Measurements from ENCODE around the gene OPN4.

The OPN4 gene

GRCh38 chr10:86646532-86646931 is 7.8 kb upstream of the OPN4 start:
- peaks cover 0 to 41% (median 22%) of the 10 kb centered on the region in 10 experiments; a peak in 14 of 20 replicates for H3K4me1 ChIP-seq
- no peak overlapping the region for H3K9ac ChIP-seq
- no peaks in the 10 kb centered on the region for H3K36me3 ChIP-seq
- no peaks in the 10 kb centered on the region for H3K9me3 ChIP-seq (replicated peaks in 1 of 11)
- H3K4me2 ChIP-seq: no peak overlapping the region
- H3K4me3 ChIP-seq: no peak overlapping the region
- no peaks in the 10 kb centered on the region for H3K27me3 ChIP-seq
- no peak overlapping the region for H3K27ac ChIP-seq
- no peaks in the 10 kb centered on the region; a peak in 1 of 22 replicates for H4K20me1 ChIP-seq
- no peak for TF ChIP-seq Cebpa-rat (IDR thresholded peaks at IDR 0.05)

- no peak overlapping the region for H3K4me3 ChIP-seq
- H3K9me3 ChIP-seq (replicated peaks in 1 of 11): no peaks in the 10 kb centered on the region
- H3K4me1 ChIP-seq: peaks cover 0 to 43% (median 22%) of the 10 kb centered on the region in 10 experiments; a peak in 14 of 20 replicates
- H3K4me2 ChIP-seq: no peak overlapping the region
- H4K20me1 ChIP-seq: no peaks in the 10 kb centered on the region; a peak in 1 of 22 replicates
- no peak overlapping the region for H3K9ac ChIP-seq
- no peak overlapping the region for H3K27ac ChIP-seq
- H3K27me3 ChIP-seq: no peaks in the 10 kb centered on the region
- no peak for TF ChIP-seq Cebpa-rat (IDR thresholded peaks at IDR 0.05)
- no peaks in the 10 kb centered on the region for H3K36me3 ChIP-seq
These were observed 7.4 kb upstream of the OPN4 start for GRCh38 chr10:86646933-86647332.

DNA sequence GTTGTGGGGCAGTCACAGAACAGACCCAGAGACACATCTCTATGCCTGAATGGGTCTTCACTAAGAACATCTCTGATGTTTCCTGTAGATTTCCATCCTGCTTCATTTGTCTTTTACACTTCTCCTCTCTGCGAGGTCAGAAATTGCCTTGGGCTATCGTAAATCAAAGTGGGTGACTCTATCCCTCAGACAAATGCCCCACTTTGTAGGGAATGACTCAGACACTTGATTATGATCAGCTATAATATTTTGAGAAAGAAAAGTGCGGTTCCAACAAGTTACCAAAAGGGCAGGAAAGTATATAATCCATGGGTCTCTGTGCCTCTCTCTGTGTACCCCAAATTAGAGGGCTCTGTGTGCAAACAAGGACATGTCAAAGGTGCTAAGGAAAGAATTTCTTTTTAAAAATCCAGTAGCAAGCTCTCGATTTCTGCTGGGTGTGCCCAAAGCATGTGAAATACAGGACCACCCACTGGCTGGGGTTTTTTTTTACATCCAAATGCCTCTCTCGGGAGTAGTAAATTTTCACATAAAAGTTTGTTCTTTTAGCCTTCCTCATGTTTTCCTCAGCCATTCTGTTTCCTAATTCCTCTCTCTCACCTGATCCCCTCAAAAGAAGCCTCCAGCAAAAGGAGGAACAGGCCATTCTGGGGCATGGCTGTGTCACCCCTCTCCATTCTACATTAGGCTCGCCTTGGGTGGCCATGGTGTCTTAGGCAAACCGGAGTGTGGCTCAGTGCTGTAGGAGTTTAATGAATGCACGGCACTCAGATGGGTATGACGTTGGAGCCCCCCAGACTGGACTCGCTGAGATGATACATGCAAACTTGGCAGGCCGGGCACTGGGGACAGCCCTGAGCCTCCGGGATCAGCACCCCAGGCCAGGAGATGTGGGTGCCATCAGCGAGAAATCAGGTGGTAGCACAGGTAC is 6.3 kb upstream of the OPN4 start:
- H3K36me3 ChIP-seq: no peaks in the 10 kb centered on the region
- H4K20me1 ChIP-seq: no peaks in the 10 kb centered on the region; a peak in 1 of 22 replicates
- H3K4me3 ChIP-seq: no peak overlapping the region
- H3K4me1 ChIP-seq: peaks cover 0 to 39% (median 21%) of the 10 kb centered on the region in 10 experiments; a peak in 14 of 20 replicates
- no peak overlapping the region for H3K9ac ChIP-seq
- H3K9me3 ChIP-seq (replicated peaks in 1 of 11): no peaks in the 10 kb centered on the region
- no peak overlapping the region for H3K4me2 ChIP-seq
- H3K27me3 ChIP-seq: no peaks in the 10 kb centered on the region
- TF ChIP-seq Cebpa-rat (IDR thresholded peaks at IDR 0.05): no peak
- H3K27ac ChIP-seq: no peak overlapping the region

DNA sequence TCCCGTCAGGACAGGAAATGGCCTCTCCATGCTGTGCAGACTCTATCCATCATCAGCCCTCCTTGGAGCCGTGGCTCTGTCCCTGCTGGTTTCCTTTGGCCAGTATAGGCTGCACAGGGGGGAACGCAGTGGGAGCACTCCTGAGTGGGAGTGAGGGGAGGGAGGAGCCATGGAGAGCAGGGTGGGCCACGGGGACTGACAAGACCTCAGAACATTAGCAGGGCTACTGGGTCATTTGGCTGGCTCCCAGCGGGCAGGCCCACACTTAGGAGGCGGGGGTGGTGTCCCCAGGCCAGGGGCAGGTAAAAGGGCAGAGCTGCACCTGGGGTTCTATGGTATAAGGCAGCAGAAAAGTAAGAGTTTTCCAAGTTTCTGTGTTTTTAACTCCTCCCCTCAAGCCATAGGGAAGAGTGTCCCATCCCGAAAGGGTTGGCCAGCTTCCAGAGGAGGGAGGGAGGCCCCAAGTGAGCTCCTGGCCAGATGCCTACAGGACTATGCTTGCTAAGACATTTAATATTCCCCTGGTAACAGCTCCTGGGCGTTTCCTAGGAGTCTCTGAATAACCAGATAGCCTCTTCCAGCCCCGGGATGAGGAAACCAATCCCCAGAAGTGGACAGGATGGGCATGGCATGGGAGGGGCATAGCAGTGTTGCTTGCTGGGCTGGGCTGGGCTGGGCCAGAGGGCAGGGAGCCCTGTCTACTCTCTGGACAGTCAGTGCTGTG is 5.5 kb upstream of the OPN4 start:
- Histone ChIP-seq H4K20me1 (no peaks in the 10 kb centered on the region; a peak in 1 of 22 replicates), H3K27ac (no peak overlapping the region), H3K27me3 (no peaks in the 10 kb centered on the region), H3K9me3 (replicated peaks in 1 of 11) (no peaks in the 10 kb centered on the region), H3K9ac (no peak overlapping the region), H3K4me2 (peak overlapping the region in 1 of 11 experiments; percentile 49; a peak in 1 of 22 replicates), H3K4me3 (no peak overlapping the region), H3K4me1 (peaks cover 0 to 30% (median 14%) of the 10 kb centered on the region in 10 experiments; a peak in 11 of 20 replicates), H3K36me3 (no peaks in the 10 kb centered on the region)
- TF ChIP-seq Cebpa-rat (IDR thresholded peaks at IDR 0.05): no peak

DNA sequence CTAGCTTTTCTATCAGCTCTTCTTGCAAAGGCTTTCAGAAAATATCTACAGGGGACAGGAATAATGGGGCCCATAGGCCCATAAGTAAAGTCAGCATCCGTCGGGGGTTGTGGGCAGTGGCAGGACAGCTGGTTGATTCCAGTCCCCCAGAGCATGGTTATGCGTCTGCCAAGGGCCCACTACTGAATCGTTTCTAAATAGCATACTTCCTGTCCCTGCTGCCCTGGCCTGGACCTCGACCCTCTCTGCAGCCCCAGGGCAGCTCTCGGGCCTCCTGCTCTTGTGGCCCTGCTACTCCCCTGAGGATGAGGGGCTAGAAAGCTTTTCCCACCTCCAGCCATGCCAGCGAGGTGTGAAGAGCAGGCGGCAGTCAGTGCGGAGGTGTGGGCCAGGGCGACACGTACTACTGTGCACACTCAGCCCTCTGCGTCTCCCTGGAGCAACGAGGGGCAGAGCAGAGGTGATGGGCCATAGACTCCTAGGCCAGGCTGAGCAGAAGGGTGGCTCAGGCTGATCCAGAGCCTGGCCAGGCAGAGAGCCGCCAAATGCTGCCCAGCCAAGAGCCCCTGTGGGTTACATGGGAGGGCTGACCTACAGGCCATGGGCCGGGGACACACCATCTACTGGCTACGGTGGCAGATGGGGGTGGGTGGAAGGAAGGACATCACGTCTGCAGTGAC is 4.7 kb upstream of the OPN4 start:
- peaks cover 0 to 26% (median 14%) of the 10 kb centered on the region in 10 experiments; a peak in 11 of 20 replicates for H3K4me1 ChIP-seq
- H4K20me1 ChIP-seq: no peaks in the 10 kb centered on the region; a peak in 1 of 22 replicates
- H3K36me3 ChIP-seq: no peaks in the 10 kb centered on the region
- TF ChIP-seq Cebpa-rat (IDR thresholded peaks at IDR 0.05): no peak
- H3K27ac ChIP-seq: no peak overlapping the region
- H3K9me3 ChIP-seq (replicated peaks in 1 of 11): no peaks in the 10 kb centered on the region
- H3K4me2 ChIP-seq: peak overlapping the region in 7 of 11 experiments; percentile 12 to 49 (median 37); a peak in 12 of 22 replicates
- no peak overlapping the region for H3K9ac ChIP-seq
- no peaks in the 10 kb centered on the region for H3K27me3 ChIP-seq
- no peak overlapping the region for H3K4me3 ChIP-seq

GRCh38 chr10:86650151-86650550 is 4.2 kb upstream of the OPN4 start:
- H3K9ac ChIP-seq: no peak overlapping the region

DNA sequence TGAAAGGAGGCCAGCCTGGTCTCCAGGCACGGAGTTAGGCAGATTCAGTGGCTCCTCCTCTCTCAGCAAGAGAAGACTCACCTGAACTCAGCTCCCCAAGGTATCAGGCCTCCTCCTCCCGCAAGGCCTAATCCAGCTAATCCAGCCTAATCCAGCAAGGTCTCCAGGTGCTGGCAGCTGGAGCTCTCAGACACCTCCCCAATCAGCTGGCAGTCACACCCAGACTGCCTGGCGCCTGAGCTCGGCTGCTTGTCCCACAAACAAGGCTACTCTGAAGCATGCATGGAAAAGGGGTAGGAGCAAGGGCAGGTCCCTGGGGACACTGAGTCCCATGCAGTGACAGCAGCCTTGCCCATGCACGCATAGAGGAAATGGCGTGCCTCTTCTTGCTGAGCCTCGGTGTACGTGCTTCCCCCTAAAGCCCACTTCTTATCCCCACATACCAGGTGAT is 3.3 kb upstream of the OPN4 start:
- H3K9me3 ChIP-seq (replicated peaks in 1 of 11): no peaks in the 10 kb centered on the region
- H3K4me3 ChIP-seq: no peak overlapping the region
- peaks cover 0 to 26% (median 14%) of the 10 kb centered on the region in 10 experiments; a peak in 11 of 20 replicates for H3K4me1 ChIP-seq
- no peaks in the 10 kb centered on the region for H3K36me3 ChIP-seq
- H3K27me3 ChIP-seq: no peaks in the 10 kb centered on the region
- H3K27ac ChIP-seq: no peak overlapping the region
- no peak overlapping the region for H3K9ac ChIP-seq
- TF ChIP-seq Cebpa-rat (IDR thresholded peaks at IDR 0.05): no peak
- no peaks in the 10 kb centered on the region; a peak in 1 of 22 replicates for H4K20me1 ChIP-seq
- H3K4me2 ChIP-seq: peak overlapping the region in 6 of 11 experiments; percentile 5 to 17 (median 14); a peak in 4 of 22 replicates

More at GRCh38 chr10:86650151-86650550, 4.2 kb upstream of the OPN4 start:
- TF ChIP-seq Cebpa-rat (IDR thresholded peaks at IDR 0.05): no peak
- no peaks in the 10 kb centered on the region for H3K36me3 ChIP-seq
- no peaks in the 10 kb centered on the region for H3K9me3 ChIP-seq (replicated peaks in 1 of 11)
- peaks cover 0 to 26% (median 14%) of the 10 kb centered on the region in 10 experiments; a peak in 11 of 20 replicates for H3K4me1 ChIP-seq
- peak overlapping the region in 7 of 11 experiments; percentile 12 to 49 (median 37); a peak in 12 of 22 replicates for H3K4me2 ChIP-seq
- no peak overlapping the region for H3K27ac ChIP-seq
- no peaks in the 10 kb centered on the region; a peak in 1 of 22 replicates for H4K20me1 ChIP-seq
- no peaks in the 10 kb centered on the region for H3K27me3 ChIP-seq
- no peak overlapping the region for H3K4me3 ChIP-seq

GRCh38 chr10:86651631-86652331 is 2.6 kb upstream of the OPN4 start:
- H3K4me1 ChIP-seq: peaks cover 0 to 26% (median 14%) of the 10 kb centered on the region in 10 experiments; a peak in 11 of 20 replicates
- no peak for TF ChIP-seq Cebpa-rat (IDR thresholded peaks at IDR 0.05)

More at GRCh38 chr10:86651631-86652331, 2.6 kb upstream of the OPN4 start:
- Histone ChIP-seq H3K27me3 (no peaks in the 10 kb centered on the region), H3K27ac (no peak overlapping the region), H3K9me3 (replicated peaks in 1 of 11) (no peaks in the 10 kb centered on the region), H3K36me3 (no peaks in the 10 kb centered on the region), H3K9ac (no peak overlapping the region), H4K20me1 (no peaks in the 10 kb centered on the region; a peak in 1 of 22 replicates), H3K4me3 (no peak overlapping the region), H3K4me2 (peak overlapping the region in 4 of 11 experiments; percentile 5 to 17 (median 13); a peak in 2 of 22 replicates)

Data from BLaER1 treated with 17β-estradiol and CSF1 and Interleukin-3, amounts not matched to agents 10 nM and 100 nM (cell line).